Nucleus accumbens (tissue), 56 donors: ENCODE results near the gene ACKR4.
"Not testable (repeated sequence)": the region's sequence is repeated elsewhere in the genome, so short reads cannot be mapped to it uniquely, and the experiment has no call there.

Experiments used
- DNase-seq, 56 donors: peaks; one replicate each; lab custom pipeline; 2025; lab: John Stamatoyannopoulos, UW

Gene ACKR4

GRCh38 chr3:132593947-132594323, 3.1 kb upstream of the ACKR4 start:
- no peak for DNase-seq

DNA sequence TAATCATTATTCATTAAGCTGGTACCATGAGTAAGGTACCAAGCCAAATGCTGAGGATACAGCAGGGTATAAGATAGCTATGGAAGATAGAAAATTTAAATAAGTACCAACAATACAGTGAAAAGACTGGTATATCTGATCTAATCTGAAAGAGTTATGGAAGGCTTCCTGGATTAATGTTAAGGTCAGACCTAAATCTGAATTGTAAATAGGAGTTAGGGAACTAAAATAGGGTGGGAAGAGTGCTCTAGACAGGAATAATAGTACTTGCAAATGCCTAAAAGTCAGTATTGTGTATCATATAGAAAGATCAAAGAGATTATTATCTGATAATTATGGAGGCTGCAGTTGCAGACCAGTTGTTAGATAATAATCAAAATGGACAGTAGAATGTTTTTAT, 2.6 kb upstream of the ACKR4 start:
- DNase-seq: no peak

DNA sequence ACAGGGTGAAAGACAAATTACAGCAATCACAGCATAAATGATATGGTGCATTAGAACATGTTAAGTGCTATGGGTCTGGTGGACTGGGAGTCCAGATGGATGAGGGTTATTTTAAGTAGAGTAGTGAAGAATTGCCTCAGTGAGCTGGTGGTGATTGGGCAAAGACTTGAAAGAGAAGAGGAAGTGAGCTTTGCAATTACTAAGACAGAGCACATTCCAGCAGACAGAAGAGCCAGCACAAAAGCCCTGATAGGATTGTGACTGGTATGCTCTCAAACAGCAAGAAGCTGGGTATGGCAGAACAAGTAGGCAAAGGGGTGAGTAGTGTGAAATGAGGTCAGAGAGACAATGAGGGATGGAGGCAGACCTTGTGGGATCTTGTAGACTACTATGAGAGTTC, 2.1 kb upstream of the ACKR4 start:
- DNase-seq: no peak

DNA sequence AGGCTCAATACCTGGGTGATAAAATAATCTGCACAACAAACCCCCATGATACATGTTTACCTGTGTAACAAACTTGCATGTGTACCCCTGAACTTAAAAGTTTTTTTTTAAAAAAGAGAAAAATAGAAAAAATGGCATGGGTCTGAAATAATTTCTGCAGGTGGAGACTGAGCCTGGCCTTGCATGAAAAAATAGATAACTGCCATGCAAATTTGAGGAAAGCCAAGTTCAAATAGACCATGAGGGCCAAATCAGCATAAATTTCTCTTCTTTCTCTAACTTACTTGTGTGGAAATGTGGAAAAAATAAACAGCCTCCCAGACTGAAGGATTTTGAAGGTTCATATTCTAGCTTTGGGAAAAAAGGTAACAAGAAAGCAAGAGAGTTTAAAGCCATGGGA, 744 bp upstream of the ACKR4 start:
- DNase-seq: no peak

DNA sequence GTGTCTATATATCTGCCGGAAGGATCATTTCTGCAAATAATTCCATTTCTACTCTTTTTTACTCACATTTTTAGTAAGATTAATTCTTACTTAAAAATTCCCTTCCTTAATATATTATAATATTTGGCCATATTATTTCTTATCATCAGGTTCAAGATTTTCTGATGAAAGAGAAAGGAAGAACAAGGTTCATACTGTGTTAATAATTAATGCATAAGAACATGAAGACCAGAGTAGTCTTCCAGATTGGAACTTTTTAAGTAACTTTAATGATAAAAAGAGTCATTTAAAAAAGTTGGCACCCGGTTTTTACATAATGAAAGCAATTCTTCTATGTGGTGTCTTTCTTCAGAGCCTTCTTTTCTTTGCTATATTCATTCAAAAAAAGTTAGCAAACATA, 590 bp downstream of the ACKR4 start:
- no peak for DNase-seq

- DNase-seq: no peak
Observed at GRCh38 chr3:132598181-132598580, 1.1 kb downstream of the ACKR4 start.

- DNase-seq: not testable (repeated sequence)
Observed at GRCh38 chr3:132600614-132601013, 3.5 kb downstream of the ACKR4 start.

GRCh38 chr3:132605374-132605792, 8.3 kb downstream of the ACKR4 start:
- no peak for DNase-seq

- no peak for DNase-seq
Observed at GRCh38 chr3:132606085-132606484, 9.0 kb downstream of the ACKR4 start.

DNA sequence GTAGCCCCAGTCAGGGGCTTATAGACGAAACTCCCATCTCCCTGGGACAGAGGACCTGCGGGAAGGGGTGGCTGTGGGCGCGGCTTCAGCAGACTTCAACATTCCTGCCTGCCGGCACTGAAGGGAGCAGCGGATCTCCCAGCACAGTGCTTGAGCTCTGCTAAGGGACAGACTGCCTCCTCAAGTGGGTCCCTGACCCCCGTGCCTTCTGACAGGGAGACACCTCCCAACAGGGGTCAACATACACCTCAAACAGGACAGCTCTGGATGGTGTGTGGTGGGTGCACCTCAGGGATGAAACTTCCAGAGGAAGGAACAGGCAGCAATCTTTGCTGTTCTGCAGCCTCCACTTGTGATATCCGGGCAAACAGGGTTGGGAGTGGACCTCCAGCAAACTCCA, 9.6 kb downstream of the ACKR4 start:
- not testable (repeated sequence) for DNase-seq

- DNase-seq: not testable (repeated sequence)
Observed at GRCh38 chr3:132615301-132615700, 18.2 kb downstream of the ACKR4 start.

- no peak for DNase-seq
Observed at GRCh38 chr3:132615881-132616280, 18.8 kb downstream of the ACKR4 start.

DNA sequence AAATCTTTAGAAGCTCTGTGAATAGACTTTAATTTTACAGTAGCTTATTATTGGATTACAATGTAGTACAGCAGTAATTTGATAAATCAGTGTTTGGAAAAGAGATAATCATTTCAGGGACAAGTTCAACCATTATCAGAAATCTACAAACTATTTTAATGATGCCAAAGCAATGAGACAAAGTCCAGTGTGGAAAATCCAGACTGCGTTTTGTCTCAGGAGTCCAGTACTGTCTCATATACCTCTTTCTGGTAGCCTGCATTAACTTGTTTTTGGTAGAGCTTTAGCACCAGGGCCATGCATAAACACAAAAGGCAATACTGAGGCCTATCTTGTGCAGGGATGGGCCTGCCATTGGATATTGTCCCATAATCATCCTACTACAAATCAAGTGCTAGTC, 19.7 kb downstream of the ACKR4 start:
- DNase-seq: no peak

GRCh38 chr3:132622148-132622547, 25.1 kb downstream of the ACKR4 start:
- no peak for DNase-seq

- DNase-seq: no peak
Observed at GRCh38 chr3:132622761-132623160, 25.7 kb downstream of the ACKR4 start.

DNA sequence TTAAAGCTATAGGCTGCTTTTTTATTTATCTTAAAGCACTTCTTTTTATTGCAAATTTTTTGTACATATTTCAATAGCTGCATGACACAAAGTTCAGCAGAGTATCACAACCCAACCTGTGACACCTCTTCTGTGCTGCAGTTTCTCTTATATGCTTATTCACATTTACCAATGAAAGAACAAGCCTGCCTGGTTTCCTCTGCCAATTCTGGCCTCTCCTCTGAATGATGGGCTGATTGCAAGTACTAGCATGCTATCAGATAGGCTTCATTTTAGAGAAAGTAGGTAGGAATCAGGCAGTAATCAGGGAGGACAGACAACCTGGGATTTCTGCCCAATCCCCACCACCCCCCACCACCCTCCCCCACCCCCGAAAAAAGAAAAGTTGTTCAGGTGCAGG, 26.6 kb downstream of the ACKR4 start:
- no peak for DNase-seq

DNA sequence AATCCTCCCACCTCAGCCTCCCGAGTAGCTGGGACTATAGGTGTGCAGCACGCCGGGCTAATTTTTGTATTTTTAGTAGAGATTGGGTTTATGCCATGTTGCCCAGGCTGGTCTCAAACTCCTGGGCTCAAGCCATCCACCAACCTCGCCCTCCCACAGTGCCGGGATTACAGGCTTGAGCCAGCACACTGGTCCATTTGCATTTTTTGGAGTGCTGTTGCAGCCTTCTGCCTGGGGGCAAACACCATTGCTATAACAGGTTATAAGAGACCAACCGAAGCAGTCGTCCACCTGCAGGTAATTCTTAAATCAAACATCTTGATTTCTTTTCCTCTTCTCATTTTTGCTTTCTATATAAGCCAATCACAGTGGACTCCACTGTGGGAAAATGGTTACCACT, 27.7 kb downstream of the ACKR4 start:
- no peak for DNase-seq

DNA sequence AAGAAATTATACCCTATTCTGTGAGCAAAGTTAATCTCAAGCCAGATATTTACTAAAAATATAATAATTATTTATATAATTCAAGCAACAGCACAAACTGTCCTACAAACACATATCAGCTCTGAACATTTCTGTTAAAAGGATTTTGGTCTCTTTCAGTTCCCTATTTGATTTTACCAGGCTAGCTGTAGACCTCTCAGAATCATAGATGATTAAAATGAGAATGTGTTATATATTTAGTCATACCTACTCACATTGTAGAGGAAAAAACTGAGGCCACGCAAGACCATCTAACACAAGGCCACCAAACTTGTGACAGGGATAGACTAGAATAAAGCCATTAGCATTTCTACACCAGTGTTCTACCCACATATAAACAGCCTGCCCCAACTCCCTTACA, 28.5 kb downstream of the ACKR4 start:
- DNase-seq: no peak

DNA sequence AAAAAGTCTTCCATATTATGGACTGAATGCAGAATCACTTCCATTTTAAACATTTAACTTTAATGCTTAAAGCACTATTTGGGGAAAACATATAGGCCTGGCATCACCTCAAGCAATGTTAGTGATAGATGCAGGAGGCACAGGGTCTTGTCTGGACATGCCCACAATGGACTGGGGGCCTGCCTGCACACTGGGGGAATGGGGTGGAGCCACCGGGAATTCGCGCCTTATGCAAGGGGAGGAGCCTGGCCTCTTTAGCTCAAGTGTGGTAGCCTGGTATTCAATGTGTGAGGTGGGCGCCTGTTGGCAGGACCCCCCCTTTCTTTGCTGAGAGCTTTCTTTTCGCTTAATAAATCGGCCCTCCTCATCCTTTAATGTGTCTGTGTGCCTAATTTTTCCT, 29.9 kb downstream of the ACKR4 start:
- no peak for DNase-seq

GRCh38 chr3:132628157-132628556, 31.1 kb downstream of the ACKR4 start:
- no peak for DNase-seq

DNA sequence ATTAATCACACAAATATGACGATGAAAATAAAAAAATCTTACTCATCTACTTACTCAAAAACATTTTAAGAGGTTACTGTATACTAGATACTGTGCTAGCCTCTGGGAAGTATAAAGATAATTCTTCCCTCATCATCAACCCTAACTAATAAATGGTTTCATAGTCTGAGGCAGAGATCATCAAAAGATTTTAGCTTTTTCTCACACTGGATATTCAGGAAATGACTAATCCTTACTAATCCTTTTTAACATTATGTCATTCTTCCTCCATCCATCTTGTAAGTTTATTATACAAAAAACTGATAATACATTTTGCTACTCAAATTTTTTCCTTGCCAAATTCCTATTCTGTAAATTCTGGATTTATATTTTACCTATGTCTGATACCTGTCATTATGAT, 32.9 kb downstream of the ACKR4 start:
- DNase-seq: no peak

DNA sequence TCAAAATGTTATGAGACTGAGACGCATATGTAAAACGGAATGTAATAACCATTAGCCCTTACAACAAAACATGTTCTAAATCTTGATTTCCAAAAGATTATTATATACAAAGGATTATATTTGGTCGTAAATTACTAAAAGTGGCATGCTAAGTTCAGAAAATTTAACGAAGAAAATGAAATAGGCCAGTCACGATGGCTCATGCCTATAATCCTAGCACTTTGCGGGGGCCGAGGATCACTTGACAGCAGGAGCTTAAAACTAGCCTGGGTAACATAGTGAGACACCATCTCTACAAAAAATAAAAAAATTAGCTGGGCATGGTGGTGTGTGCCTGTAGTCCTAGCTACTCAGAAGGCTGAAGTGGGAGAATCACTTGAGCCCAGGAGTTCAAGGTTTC, 33.5 kb downstream of the ACKR4 start:
- no peak for DNase-seq

- no peak for DNase-seq
Observed at GRCh38 chr3:132635052-132635451, 38.0 kb downstream of the ACKR4 start.

DNA sequence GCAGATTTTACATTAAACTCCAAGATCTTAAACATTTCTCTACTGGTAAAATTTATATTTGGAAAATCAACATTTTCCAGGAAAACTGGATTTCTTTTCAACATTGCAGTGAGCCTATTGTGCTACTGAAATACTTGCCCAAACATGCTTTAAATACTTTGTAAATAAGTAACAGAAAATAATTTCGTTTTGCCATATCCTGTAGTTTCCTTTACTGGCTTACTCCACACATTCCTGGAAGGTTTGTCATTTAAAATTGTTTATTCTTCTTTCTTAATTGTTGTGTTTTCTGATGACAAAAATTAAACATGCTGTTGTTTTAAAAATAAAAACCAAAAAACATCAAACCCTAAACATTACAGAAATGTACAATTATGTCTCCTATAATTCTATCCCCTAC, 40.5 kb downstream of the ACKR4 start:
- DNase-seq: no peak
